ENCODE measurements around the gene STMN3. TPM values are rescaled to one million over a fixed set of nuclear protein-coding genes. Genes with fewer than 3 reads are reported as not detected.
"Not testable (repeated sequence)": the region's sequence is repeated elsewhere in the genome, so short reads cannot be mapped to it uniquely, and the experiment has no call there.

Gene STMN3
- total RNA-seq, 1 experiment from 2014 or later: 36.6 TPM

- Histone ChIP-seq H3K27ac (no peak overlapping the region), H3K36me3 (peaks cover 63% of the 10 kb centered on the region), H3K4me3 (no peak overlapping the region), H3K9me3 (replicated peaks) (no peaks in the 10 kb centered on the region), H3K27me3 (no peaks in the 10 kb centered on the region), H3K4me1 (no peaks in the 10 kb centered on the region)
- no peak for DNase-seq
Observed at GRCh38 chr20:63673951-63674350, 20.7 kb upstream of the STMN3 start.

DNA sequence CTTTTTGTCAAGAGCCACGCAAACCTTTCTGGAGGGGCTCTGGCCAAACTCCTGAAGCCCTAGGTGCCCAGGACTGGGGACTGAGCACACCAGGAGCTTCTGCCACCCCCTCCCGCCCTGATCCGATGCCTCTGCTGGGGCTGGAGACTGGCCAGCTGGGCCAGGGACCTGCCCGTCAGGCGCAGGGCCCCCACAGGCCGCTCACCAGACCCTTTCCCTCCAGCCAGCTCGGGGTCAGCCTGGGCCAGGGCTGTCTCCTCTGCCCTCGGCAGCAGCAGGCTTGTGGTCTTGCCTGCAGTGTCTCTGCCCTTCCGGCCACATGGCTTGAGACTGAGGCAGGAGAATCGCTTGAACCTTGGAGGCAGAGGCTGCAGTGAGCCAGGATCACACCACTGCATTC, 19.4 kb upstream of the STMN3 start:
- H3K4me1 ChIP-seq: no peaks in the 10 kb centered on the region
- no peaks in the 10 kb centered on the region for H3K27me3 ChIP-seq
- DNase-seq: no peak
- H3K9me3 ChIP-seq (replicated peaks): no peaks in the 10 kb centered on the region
- no peak overlapping the region for H3K27ac ChIP-seq
- peaks cover 71% of the 10 kb centered on the region for H3K36me3 ChIP-seq
- no peak overlapping the region for H3K4me3 ChIP-seq

- H3K36me3 ChIP-seq: peaks cover 75% of the 10 kb centered on the region
- H3K9me3 ChIP-seq (replicated peaks); H3K27ac ChIP-seq; H3K4me1 ChIP-seq; H3K4me3 ChIP-seq; DNase-seq; H3K27me3 ChIP-seq: not testable (repeated sequence)
Observed at GRCh38 chr20:63671695-63672094, 18.5 kb upstream of the STMN3 start.

GRCh38 chr20:63668351-63668750, 15.1 kb upstream of the STMN3 start:
- Histone ChIP-seq H3K27ac (no peak overlapping the region), H3K4me3 (no peak overlapping the region), H3K27me3 (no peaks in the 10 kb centered on the region), H3K4me1 (no peaks in the 10 kb centered on the region), H3K9me3 (replicated peaks) (no peaks in the 10 kb centered on the region), H3K36me3 (peaks cover 60% of the 10 kb centered on the region)
- no peak for DNase-seq

DNA sequence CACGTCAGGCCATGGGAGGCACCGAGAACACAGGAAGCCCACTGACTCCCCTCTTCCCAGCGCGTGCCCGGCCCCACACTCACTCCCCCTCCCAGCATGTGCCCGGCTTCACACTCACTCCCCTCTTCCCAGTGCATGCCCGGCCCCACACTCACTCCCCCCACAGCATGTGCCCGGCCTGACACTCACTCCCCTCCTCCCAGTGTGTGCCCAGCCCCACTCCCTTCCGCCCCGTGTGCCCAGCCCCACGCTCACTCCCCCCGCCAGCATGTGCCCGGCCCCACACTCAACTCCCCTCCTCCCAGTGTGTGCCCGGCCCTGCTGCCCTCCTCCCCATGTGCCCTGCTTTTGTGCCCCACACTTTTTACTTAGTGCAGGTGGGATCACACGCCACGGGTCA, 14.6 kb upstream of the STMN3 start:
- H3K36me3 ChIP-seq: peaks cover 60% of the 10 kb centered on the region
- no peak for DNase-seq
- no peaks in the 10 kb centered on the region for H3K4me1 ChIP-seq
- H3K27ac ChIP-seq: no peak overlapping the region
- no peak overlapping the region for H3K4me3 ChIP-seq
- H3K27me3 ChIP-seq: no peaks in the 10 kb centered on the region
- H3K9me3 ChIP-seq (replicated peaks): no peaks in the 10 kb centered on the region

GRCh38 chr20:63665708-63666107, 12.5 kb upstream of the STMN3 start:
- H3K4me1 ChIP-seq: no peaks in the 10 kb centered on the region
- no peak for DNase-seq
- H3K9me3 ChIP-seq (replicated peaks): no peaks in the 10 kb centered on the region
- H3K4me3 ChIP-seq: no peak overlapping the region
- peaks cover 58% of the 10 kb centered on the region for H3K36me3 ChIP-seq
- no peaks in the 10 kb centered on the region for H3K27me3 ChIP-seq
- H3K27ac ChIP-seq: no peak overlapping the region

DNA sequence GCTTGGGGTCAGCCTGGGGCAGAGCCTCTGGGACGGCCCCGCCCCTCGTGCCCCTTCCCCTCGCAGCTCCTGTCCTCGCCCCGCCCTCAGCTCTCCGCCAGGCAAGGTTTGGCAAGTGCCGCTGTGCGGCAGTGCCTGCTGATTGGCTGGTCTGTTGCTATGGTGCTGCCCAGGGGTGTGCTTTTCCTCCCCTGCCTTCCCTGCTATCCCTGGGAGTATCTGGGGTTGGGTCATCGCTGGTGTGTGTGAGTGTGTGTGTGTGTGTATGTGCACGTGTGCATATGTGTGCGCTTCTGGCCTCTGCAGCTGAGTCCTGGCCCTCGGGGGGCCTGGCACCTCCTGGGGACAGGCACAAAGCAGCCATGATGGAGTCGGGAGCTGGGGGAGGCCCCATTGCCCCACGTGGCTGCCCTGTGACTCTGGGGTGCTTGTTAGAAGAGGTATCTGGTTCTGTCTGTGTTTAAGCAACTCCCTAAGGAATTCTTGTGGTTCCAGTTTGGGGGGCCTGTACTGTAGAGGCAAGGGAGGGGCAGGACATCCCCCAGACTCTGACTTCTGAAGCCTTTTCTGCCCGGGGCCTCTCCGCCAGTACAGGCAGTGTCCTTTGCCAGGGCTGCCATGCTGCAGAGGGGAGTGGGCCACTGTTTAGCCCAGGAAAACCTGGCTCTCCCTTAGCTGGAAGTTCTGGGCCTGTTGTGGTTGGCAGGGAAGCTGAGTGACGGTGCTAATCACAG, 11.8 kb upstream of the STMN3 start:
- no peak for DNase-seq
- Histone ChIP-seq H3K36me3 (peaks cover 61% of the 10 kb centered on the region), H3K9me3 (replicated peaks) (no peaks in the 10 kb centered on the region), H3K27me3 (no peaks in the 10 kb centered on the region), H3K4me3 (no peak overlapping the region), H3K27ac (no peak overlapping the region), H3K4me1 (no peaks in the 10 kb centered on the region)

DNA sequence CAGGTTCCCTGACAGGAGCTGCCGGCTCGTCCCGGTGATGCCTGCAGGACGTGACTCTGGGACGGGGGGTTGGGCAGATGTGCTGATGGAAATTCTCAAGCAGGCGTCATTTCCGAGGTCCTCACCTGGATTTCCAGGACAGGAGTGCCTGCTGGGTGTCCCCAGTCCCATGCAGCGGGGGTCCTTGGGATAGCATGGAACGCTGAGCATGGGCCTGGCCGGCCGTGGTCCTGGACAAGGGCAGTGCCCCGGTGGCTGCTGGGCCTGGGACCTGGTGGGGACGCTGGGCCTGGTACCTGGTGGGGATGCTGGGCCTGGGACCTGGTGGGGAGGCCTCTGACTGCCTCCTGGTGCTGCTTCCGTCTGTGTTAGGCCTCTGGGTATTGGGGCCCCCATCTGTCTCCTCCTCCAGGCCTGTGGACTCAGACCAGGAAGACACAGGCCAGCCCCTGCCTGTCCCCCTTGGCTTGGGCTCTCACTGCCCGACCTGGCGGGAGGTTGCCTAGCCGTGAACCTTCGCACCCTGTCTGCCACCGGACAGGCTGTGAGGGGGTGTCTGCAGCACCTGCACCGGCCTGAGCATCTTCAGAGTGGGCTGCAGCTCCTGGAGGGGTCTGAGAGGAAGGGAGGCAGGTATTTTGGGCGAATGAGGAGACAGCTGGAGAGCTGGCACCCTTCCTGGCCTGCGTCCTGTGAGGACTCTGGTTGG, 11.1 kb upstream of the STMN3 start:
- no peak for DNase-seq
- Histone ChIP-seq H3K36me3 (peaks cover 60% of the 10 kb centered on the region), H3K27me3 (no peaks in the 10 kb centered on the region), H3K4me3 (no peak overlapping the region), H3K9me3 (replicated peaks) (no peaks in the 10 kb centered on the region), H3K4me1 (no peaks in the 10 kb centered on the region), H3K27ac (no peak overlapping the region)

- peaks cover 52% of the 10 kb centered on the region for H3K36me3 ChIP-seq
- DNase-seq: no peak
Observed at GRCh38 chr20:63663332-63664066, 10.3 kb upstream of the STMN3 start.

DNA sequence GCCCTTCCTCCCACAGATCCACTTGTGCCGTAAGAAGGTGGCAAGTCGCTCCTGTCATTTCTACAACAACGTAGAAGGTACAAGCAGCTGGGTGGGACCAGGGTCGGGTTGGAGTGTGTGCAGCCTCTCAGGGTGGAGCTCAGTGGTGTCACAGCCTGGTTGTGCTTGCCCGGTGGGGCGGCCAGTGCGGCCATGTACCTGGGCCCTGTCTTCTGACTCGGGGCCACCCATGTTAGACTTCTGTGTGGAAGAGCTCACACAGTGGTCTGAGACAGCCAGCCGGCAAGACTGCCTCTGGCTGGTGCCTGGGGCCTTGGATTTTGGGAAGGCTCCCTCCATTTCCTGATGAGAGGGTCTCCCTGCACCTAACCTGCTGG, 9.6 kb upstream of the STMN3 start:
- H3K36me3 ChIP-seq: peaks cover 45% of the 10 kb centered on the region
- H3K27ac ChIP-seq: no peak overlapping the region
- H3K4me1 ChIP-seq: no peaks in the 10 kb centered on the region
- no peaks in the 10 kb centered on the region for H3K9me3 ChIP-seq (replicated peaks)
- H3K4me3 ChIP-seq: no peak overlapping the region
- H3K27me3 ChIP-seq: no peaks in the 10 kb centered on the region
- DNase-seq: no peak

More at GRCh38 chr20:63663332-63664066, 10.3 kb upstream of the STMN3 start:
- Histone ChIP-seq H3K4me3 (no peak overlapping the region), H3K9me3 (replicated peaks) (no peaks in the 10 kb centered on the region), H3K27ac (no peak overlapping the region), H3K4me1 (no peaks in the 10 kb centered on the region), H3K27me3 (no peaks in the 10 kb centered on the region)

- Histone ChIP-seq H3K4me3 (no peak overlapping the region), H3K36me3 (peaks cover 40% of the 10 kb centered on the region), H3K27me3 (no peaks in the 10 kb centered on the region), H3K9me3 (replicated peaks) (no peaks in the 10 kb centered on the region), H3K27ac (no peak overlapping the region), H3K4me1 (peaks cover 2% of the 10 kb centered on the region; the same call in 1 of the 2 replicates)
- DNase-seq: no peak
Observed at GRCh38 chr20:63661959-63662812, 9.0 kb upstream of the STMN3 start.

- Histone ChIP-seq H3K36me3 (peaks cover 32% of the 10 kb centered on the region), H3K27ac (no peak overlapping the region), H3K4me1 (peaks cover 6% of the 10 kb centered on the region; the same call in 1 of the 2 replicates), H3K9me3 (replicated peaks) (no peaks in the 10 kb centered on the region), H3K27me3 (no peaks in the 10 kb centered on the region), H3K4me3 (no peak overlapping the region)
- no peak for DNase-seq
Observed at GRCh38 chr20:63661108-63661507, 7.9 kb upstream of the STMN3 start.

- Histone ChIP-seq H3K36me3 (peaks cover 28% of the 10 kb centered on the region), H3K27ac (no peak overlapping the region), H3K9me3 (replicated peaks) (no peaks in the 10 kb centered on the region), H3K27me3 (no peaks in the 10 kb centered on the region), H3K4me3 (no peak overlapping the region), H3K4me1 (peaks cover 6% of the 10 kb centered on the region; the same call in 1 of the 2 replicates)
- no peak for DNase-seq
Observed at GRCh38 chr20:63660622-63661021, 7.4 kb upstream of the STMN3 start.

- not testable (repeated sequence) for H3K4me1 ChIP-seq; H3K9me3 ChIP-seq (replicated peaks); H3K27ac ChIP-seq; H3K4me3 ChIP-seq; H3K27me3 ChIP-seq; DNase-seq
- peaks cover 28% of the 10 kb centered on the region for H3K36me3 ChIP-seq
Observed at GRCh38 chr20:63660174-63660573, 7.0 kb upstream of the STMN3 start.
